Left colon (tissue), 2 donors: ENCODE data around the gene OTOP1. TPM values are rescaled to one million over a fixed set of nuclear protein-coding genes. Genes with fewer than 3 reads are reported as not detected.
A peak's percentile ranks its signal among the peaks of the same experiment; 100 is the strongest.
"Not testable (repeated sequence)": the region's sequence is repeated elsewhere in the genome, so short reads cannot be mapped to it uniquely, and the experiment has no call there.

Experiments used
- ATAC-seq: fragments of 200-7000 bp; cut with Tn5 transposase; one replicate; pipeline ENCODE4 v1.9.1; 2020; ENCODE audit warnings: mild to moderate bottlenecking, moderate library complexity
- DNase-seq, 2 donors: peaks; one replicate each; pipeline ENCODE4 v3.0.0-alpha.2; 2020
- intact Hi-C, 2 donors: fragments of 100-400 bp; cut with DNase I in 1 of 2; cut with micrococcal nuclease in 1 of 2; formaldehyde crosslinking; loops; one replicate each; pipeline versions ENCODE4 v1.11.2 to v1.14.0; 2022; cut with DNase I, micrococcal nuclease
- total RNA-seq, 2 donors: library from RNA; stranded (reverse); fragmentation: NEBNext Ultra II Directional; extraction: Animal tissue kit (Norgen Biotek cat#: 25700); gene quantifications; one replicate each; pipeline ENCODE4 v1.2.1, GENCODE V29; 2021
- donor health status: DM: no; HTN: no; CAD: no.
- donor health status: DM: yes; HTN: yes; CAD: no.

OTOP1 gene
- total RNA-seq, 2 donors from 2014 or later = not detected

GRCh38 chr4:4245172-4245571 is 18.4 kb upstream of the OTOP1 start:
- DNase-seq (no peak), ATAC-seq (peak; percentile 67)
- intact Hi-C loops = no loop called here

GRCh38 chr4:4239551-4239950 is 12.8 kb upstream of the OTOP1 start:
- ATAC-seq, intact Hi-C loops, DNase-seq: not testable (repeated sequence)

- no peak for DNase-seq
- no peak for ATAC-seq
- intact Hi-C loops = no loop called here
These were observed 6.9 kb upstream of the OTOP1 start for GRCh38 chr4:4233610-4234009.

GRCh38 chr4:4228356-4228668 is 1.6 kb upstream of the OTOP1 start:
- ATAC-seq (no peak), DNase-seq (no peak)
- intact Hi-C loops = no loop called here

DNA sequence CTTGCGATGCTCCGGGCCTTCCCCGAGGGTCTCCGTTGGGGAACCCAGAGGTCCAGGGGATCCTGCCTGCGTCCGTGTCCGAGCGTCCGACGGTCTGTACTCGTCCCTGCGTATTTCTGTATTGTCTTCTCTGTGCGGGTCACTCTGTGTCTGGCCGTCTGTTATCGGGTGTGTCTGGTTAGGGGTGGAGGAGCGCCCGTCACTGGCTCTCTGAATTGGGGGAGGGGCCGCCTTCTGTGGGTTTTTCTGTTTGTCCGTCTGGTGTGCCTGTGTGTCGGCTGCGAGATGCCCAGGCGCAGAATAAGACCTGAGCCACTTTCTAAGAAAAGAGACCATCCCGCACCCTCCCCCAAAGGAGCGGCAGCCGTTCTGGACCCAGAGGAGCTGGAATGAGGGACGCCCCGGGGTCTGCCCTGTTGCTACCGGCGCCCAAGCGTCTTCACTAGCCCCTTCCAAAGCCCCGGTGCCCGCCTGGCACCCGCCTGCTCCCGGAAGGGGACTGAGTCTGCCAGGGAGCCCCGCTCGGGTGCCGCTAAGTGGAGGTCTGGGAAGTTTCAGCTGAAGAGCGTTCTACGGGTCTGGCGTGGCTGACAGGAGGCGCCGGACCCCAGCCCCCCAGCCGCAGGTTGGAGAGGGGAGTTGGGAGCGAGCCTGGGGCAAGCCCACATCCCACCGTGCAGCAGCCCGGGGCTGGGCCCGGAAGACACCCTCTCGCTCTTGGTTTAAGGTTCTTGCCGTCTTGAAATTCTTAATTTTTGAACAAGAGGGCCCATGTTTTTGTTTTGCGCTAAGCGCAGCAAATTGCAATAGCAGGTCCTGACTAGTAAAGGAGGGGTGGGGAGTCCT is 1.0 kb upstream of the OTOP1 start:
- ATAC-seq (no peak), DNase-seq (no peak)
- intact Hi-C loops = no loop called here

DNA sequence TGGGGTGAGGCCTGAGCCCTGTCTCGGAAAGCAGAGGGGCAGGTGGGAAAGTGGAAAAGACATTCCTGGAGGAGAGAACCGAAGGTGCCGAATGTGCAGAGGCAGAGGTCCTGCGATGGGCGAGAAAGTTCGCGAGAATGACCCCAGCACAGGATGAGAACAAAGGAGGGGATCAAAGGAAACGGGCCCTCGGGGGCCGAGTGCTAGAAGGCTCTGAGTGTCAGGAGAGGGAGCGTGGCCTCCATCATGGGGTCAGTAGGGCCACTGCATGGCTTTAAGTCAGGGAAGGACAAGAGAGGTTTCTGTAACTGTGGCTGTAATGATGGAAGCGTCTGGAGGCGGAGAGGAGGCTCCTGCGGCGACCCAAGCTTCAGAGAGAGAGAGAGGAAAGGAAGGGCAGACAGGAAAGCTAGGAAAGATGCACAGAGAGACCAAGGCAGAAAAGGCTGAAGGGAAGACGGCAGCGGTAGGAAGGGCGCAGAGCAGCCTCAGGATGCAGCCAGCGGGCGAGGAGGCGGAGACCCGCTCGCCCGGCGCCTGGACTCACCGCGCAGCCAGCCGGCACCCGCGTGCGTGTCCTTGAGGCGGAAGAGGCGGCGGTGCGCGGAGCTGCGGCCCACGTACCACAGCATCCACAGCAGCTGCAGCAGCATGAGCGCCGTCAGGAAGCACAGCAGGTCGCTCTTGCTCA is 669 bp downstream of the OTOP1 start:
- no peak for DNase-seq
- intact Hi-C loops = no loop called here

GRCh38 chr4:4217113-4217512 is 9.6 kb downstream of the OTOP1 start:
- intact Hi-C loops = no loop called here
- no peak for ATAC-seq
- DNase-seq = no peak

More for the DNA sequence above, 669 bp downstream of the OTOP1 start:
- no peak for ATAC-seq

- no peak for ATAC-seq
- intact Hi-C loops = no loop called here
These were observed 10.1 kb downstream of the OTOP1 start for GRCh38 chr4:4216648-4217047.

GRCh38 chr4:4213674-4214073 is 13.1 kb downstream of the OTOP1 start:
- ATAC-seq, DNase-seq, intact Hi-C loops: not testable (repeated sequence)

More at GRCh38 chr4:4216648-4217047, 10.1 kb downstream of the OTOP1 start:
- DNase-seq = no peak

- intact Hi-C loops = no loop called here
- DNase-seq = no peak
- no peak for ATAC-seq
These were observed 20.5 kb downstream of the OTOP1 start for GRCh38 chr4:4206204-4206603.

DNA sequence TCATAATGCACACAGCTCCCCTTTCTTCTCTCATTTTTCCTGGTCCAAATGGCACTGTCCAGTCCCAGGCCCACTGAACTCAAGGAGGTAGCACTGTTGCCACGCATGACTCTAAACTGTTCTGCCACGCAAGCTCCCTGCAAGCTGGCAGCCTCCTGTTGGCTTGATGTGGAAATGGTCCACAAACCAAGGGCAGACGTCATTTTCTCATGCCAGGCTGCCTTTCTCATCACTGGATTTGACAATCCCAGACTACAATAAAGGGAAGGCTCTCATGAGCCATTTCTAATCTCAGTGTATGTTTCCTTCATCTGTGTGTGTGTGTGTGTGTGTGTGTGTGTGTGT is 22.4 kb downstream of the OTOP1 start:
- intact Hi-C loops = no loop called here
- DNase-seq = no peak
- ATAC-seq = no peak

- ATAC-seq (no peak), DNase-seq (no peak)
These were observed 22.9 kb downstream of the OTOP1 start for GRCh38 chr4:4203688-4204400.

GRCh38 chr4:4202510-4202909 is 24.2 kb downstream of the OTOP1 start:
- ATAC-seq (no peak), DNase-seq (no peak)
- intact Hi-C loops = no loop called here

More at GRCh38 chr4:4203688-4204400, 22.9 kb downstream of the OTOP1 start:
- intact Hi-C loops = no loop called here

DNA sequence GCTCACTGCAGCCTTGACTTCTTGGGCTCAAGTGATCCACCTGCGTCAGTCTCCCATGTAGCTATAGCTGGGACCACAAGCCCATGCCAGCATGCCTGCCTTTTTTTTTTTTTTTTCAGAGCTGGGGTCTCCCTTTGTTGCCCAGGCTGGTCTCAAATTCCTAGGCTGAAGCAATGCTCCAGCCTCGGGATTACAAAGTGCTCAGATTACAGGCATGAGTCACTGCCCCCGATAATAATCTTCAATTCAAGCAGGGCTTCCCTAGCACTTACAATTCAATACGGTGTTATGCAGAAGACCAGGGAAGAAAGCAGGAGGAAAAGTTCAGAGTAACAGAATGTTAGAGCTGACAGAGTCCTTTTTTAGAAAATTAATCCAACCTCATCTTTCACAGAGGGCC is 26.1 kb downstream of the OTOP1 start:
- no peak for DNase-seq
- intact Hi-C loops = no loop called here
- ATAC-seq = no peak

DNA sequence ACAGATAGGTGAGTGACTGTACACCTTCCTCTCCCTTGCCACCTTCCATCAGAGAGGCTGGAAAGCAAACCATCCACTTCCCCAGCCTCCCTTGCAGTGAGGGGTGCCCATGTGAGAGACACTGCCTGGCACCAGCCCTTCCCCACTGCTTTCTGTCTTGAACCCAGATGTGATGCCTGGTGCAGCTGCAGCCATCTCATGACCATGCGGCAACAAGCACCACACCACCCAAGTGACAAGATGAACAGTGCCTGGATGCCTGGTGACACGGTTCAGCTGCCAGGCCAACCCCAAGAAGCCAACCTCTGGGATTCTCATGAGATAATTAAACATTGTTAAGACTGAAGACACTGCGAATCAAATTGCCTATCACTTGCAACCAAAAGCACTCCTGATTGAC is 31.4 kb downstream of the OTOP1 start:
- intact Hi-C loops = no loop called here
- no peak for DNase-seq
- no peak for ATAC-seq

DNA sequence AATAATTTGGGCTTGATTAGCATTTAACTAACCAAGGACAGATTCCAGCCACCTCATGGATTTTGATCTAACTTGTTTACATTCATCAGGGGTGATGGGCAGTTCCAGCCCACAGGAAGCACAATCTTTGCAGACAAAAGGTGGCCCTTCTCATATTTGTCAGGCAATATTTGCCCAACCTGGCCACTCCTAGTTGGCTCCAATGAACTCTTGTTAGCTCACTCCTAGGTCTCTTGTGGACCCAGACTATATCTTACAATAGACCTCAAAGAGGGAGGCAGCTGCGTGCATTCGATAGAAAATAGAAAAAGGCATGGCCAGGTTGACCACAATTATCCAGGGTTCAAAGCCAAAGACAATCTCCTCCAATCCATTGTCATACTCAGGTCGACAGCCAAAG is 38.2 kb downstream of the OTOP1 start:
- ATAC-seq, DNase-seq, intact Hi-C loops: not testable (repeated sequence)

GRCh38 chr4:4185528-4185927 is 41.2 kb downstream of the OTOP1 start:
- no peak for ATAC-seq
- no peak for DNase-seq
- intact Hi-C loops = no loop called here

GRCh38 chr4:4182835-4183568 is 43.7 kb downstream of the OTOP1 start:
- intact Hi-C loops = no loop called here
- ATAC-seq (no peak), DNase-seq (no peak)

DNA sequence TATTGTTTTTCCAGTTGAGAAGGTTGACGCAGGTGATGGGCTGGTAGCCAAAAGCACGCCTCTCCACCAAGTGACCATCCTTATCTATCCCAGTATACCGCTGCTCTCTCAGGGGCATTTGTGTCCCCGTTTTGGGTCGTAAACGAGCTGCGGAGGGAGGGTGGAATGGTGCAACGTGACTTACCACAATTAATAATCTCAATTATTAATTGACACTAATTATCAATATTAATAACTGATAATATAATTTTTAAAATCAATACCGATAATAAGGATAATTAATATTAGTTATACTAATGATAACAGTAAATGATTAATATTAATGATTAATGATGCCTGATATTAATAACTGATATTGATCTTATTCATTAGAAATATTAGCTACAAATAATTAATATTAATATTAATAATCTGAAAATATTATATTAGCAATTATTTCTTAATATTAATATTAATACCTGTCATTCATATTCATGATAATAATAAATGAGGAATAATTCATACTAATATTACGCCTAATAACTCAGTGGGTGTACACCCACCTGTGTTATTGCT is 56.1 kb downstream of the OTOP1 start:
- intact Hi-C loops = no loop called here
- ATAC-seq (no peak), DNase-seq (no peak)
